B cell (primary cell): ENCODE results near the gene VWA5A. TPM values are rescaled to one million over a fixed set of nuclear protein-coding genes. Genes with fewer than 3 reads are reported as not detected.

Experiments used
- ATAC-seq: fragments of 200-7000 bp; cut with Tn5 transposase; one replicate; pipeline ENCODE4 v1.10.0; 2021; ENCODE audit warnings: low read depth, mild to moderate bottlenecking, moderate number of reproducible peaks, moderate library complexity
- CTCF ChIA-PET: fragments of 350-600 bp; sonication (Branson Sonifier 250); formaldehyde crosslinking; loops from one replicate; lab custom pipeline; 2021; ENCODE audit warnings: antibody characterized with exemption, inconsistent platforms; lab: Charles Lee
- POLR2A ChIA-PET: fragments of 350-600 bp; sonication (Branson Sonifier 250); formaldehyde crosslinking; loops from one replicate; lab custom pipeline; 2021; ENCODE audit warnings: antibody characterized with exemption; lab: Charles Lee
- DNase-seq: peaks from one replicate; pipeline ENCODE4 v3.0.0; 2013
- H2AFZ ChIP-seq: 2 replicates; pipeline ENCODE4 v1.6.1; 2012; ENCODE audit warnings: mild to moderate bottlenecking, low read depth, low read length; ENCODE audit not compliant: insufficient read depth, poor library complexity, severe bottlenecking
- H3K27ac ChIP-seq, 2 donors: 1 replicate in 1 of 2; 2 replicates in 1 of 2; pipeline ENCODE4 v1.5.1; 2012 to 2013; ENCODE audit warnings: low read length in 2 of 2, mild to moderate bottlenecking in 2 of 2, moderate library complexity in 1 of 2
- H3K27me3 ChIP-seq, 4 experiments: fragments of 200-600 bp in 1 of 4; sonication (generic) in 1 of 4; replicated peaks in 1 of 4; 1 replicate in 2 of 4; 2 replicates in 2 of 4; pipeline versions ENCODE4 v1.6.1 to v1.7.0; 2013 to 2016; ENCODE audit warnings: low read length in 3 of 4, mild to moderate bottlenecking in 2 of 4, mixed read lengths in 1 of 4, moderate library complexity in 1 of 4; ENCODE audit not compliant: insufficient read depth in 4 of 4, control insufficient read depth in 3 of 4; ENCODE audit errors: control extremely low read depth in 1 of 4
- H3K36me3 ChIP-seq, 2 experiments: replicated peaks in 1 of 2; 1 replicate in 1 of 2; 2 replicates in 1 of 2; pipeline versions ENCODE4 v1.6.1 to v1.7.1; 2013; ENCODE audit warnings: low read length in 1 of 2; ENCODE audit not compliant: insufficient read depth in 2 of 2, control insufficient read depth in 1 of 2; ENCODE audit errors: control extremely low read depth in 1 of 2, extremely low read depth in 1 of 2
- H3K4me1 ChIP-seq, 2 donors: fragments of 200-600 bp in 1 of 2; sonication (generic) in 1 of 2; 1 replicate in 1 of 2; 2 replicates in 1 of 2; pipeline versions ENCODE4 v1.5.1 to v1.6.1; 2013 to 2017; ENCODE audit warnings: low read length in 2 of 2; ENCODE audit not compliant: control insufficient read depth in 2 of 2, insufficient read depth in 2 of 2
- H3K4me2 ChIP-seq: replicated peaks from 2 replicates; pipeline ENCODE3; 2012; ENCODE audit warnings: mild to moderate bottlenecking, low read depth, low read length; ENCODE audit not compliant: poor library complexity, severe bottlenecking
- H3K4me3 ChIP-seq, 5 experiments: fragments of 200-600 bp in 1 of 5; sonication (generic) in 1 of 5; 1 replicate in 3 of 5; 2 replicates in 2 of 5; pipeline versions ENCODE4 v1.5.1 to v1.7.0; 2011 to 2016; ENCODE audit warnings: low read length in 4 of 5, mild to moderate bottlenecking in 4 of 5, low read depth in 2 of 5, control low read depth in 1 of 5, moderate library complexity in 1 of 5; ENCODE audit not compliant: insufficient read depth in 1 of 5; ENCODE audit errors: control extremely low read depth in 1 of 5, extremely low read depth in 1 of 5
- H3K79me2 ChIP-seq: fragments of 200-600 bp; sonication (generic); one replicate; pipeline ENCODE4 v1.6.0; 2016; ENCODE audit warnings: low read length; ENCODE audit not compliant: control insufficient read depth, insufficient read depth
- H3K9ac ChIP-seq: fragments of 200-600 bp; sonication (generic); 2 replicates; pipeline ENCODE4 v1.6.1; 2017; ENCODE audit warnings: mild to moderate bottlenecking, low read length, moderate library complexity
- H3K9me3 ChIP-seq, 3 donors: one replicate each; pipeline versions ENCODE4 v1.6.1 to v1.7.1; 2013; ENCODE audit warnings: low read length in 2 of 3; ENCODE audit not compliant: control insufficient read depth in 2 of 3, insufficient read depth in 1 of 3; ENCODE audit errors: control extremely low read depth in 1 of 3
- H4K20me1 ChIP-seq: 2 replicates; pipeline ENCODE4 v1.6.0; 2012; ENCODE audit warnings: mild to moderate bottlenecking, low read length; ENCODE audit not compliant: insufficient read depth, control insufficient read depth, poor library complexity, severe bottlenecking
- H3K27ac Mint-ChIP-seq: one replicate; pipeline ENCODE4 v1.8.0; 2021; ENCODE audit warnings: mixed read lengths
- H3K27me3 Mint-ChIP-seq: one replicate; pipeline ENCODE4 v1.8.0; 2021; ENCODE audit warnings: mixed read lengths
- H3K4me1 Mint-ChIP-seq: one replicate; pipeline ENCODE4 v1.8.0; 2021; ENCODE audit warnings: mixed read lengths
- H3K4me3 Mint-ChIP-seq: one replicate; pipeline ENCODE4 v1.8.0; 2021; ENCODE audit warnings: mixed read lengths
- H3K9me3 Mint-ChIP-seq: one replicate; pipeline ENCODE4 v1.8.0; 2022; ENCODE audit warnings: mixed read lengths; ENCODE audit not compliant: insufficient read depth
- CTCF ChIP-seq: fragments of 200-600 bp; IDR thresholded peaks from one replicate; pipeline ENCODE4 v1.8.0; 2022; ENCODE audit warnings: antibody characterized with exemption, mild to moderate bottlenecking
- EZH2 ChIP-seq: IDR thresholded peaks from 2 replicates; pipeline ENCODE4 v1.6.1; 2012; ENCODE audit warnings: borderline replicate concordance, low read depth, mild to moderate bottlenecking, moderate library complexity, low read length; ENCODE audit not compliant: insufficient read depth, poor library complexity, severe bottlenecking
- WGBS: methylation state at CpG from one replicate; pipeline ENCODE4 v1.1.5; 2013; ENCODE audit warnings: missing lambda C conversion rate; ENCODE audit not compliant: insufficient coverage; 5-methylcytosine and 5-hydroxymethylcytosine counted together
- intact Hi-C: fragments of 100-400 bp; cut with micrococcal nuclease; formaldehyde crosslinking; loops from one replicate; pipeline ENCODE4 v1.10.0; 2022
- polyA plus RNA-seq: library from polyadenylated mRNA; depleted of rRNA; stranded (reverse); fragments of >200 nt; gene quantifications from 2 replicates; pipeline ENCODE4 v1.2.3, GENCODE V29; 2012
- total RNA-seq, 2 donors: library from RNA; stranded (reverse); fragments of 120-200 nt in 1 of 2; gene quantifications; 1 replicate in 1 of 2; 2 replicates in 1 of 2; pipeline versions ENCODE4 v1.2.3 to v1.2.4, GENCODE V29; 2013 to 2022

The VWA5A gene
- total and polyA plus RNA-seq, 2 donors (not counting 1 experiment from before 2014, with no cell fraction given), result 4.9 to 6.3 TPM

- H3K9me3 ChIP-seq, result peaks cover 0 to 7% (median 0%) of the 10 kb centered on the region in 3 donors
- no peak overlapping the region for H3K27ac ChIP-seq
- POLR2A ChIA-PET, result no interaction called here
- no peaks in the 10 kb centered on the region for H3K36me3 ChIP-seq
- no peak overlapping the region for H3K27ac Mint-ChIP-seq
- no peak overlapping the region for H3K4me3 Mint-ChIP-seq
- no peaks in the 10 kb centered on the region for H4K20me1 ChIP-seq
- CTCF ChIA-PET, result interaction anchor here (1.1 to 1.7 kb wide), 4 partner anchors 9 to 510 kb away, joined by 3 to 6 read pairs (median 4); no protein-coding TSS in a partner anchor
- H3K27me3 Mint-ChIP-seq, result peaks cover 43% of the 10 kb centered on the region
- H3K4me3 ChIP-seq, result no peak overlapping the region
- peaks cover 0 to 19% (median 6%) of the 10 kb centered on the region in 4 experiments for H3K27me3 ChIP-seq
- H3K9ac ChIP-seq, result no peak overlapping the region
- H3K79me2 ChIP-seq, result no peaks in the 10 kb centered on the region
- WGBS, result 97% methylated on average over 6 of the region's 6 CpGs
- intact Hi-C loops, result no loop called here
- H3K4me1 Mint-ChIP-seq, result peaks cover 16% of the 10 kb centered on the region
- DNase-seq (no peak), ATAC-seq (no peak)
- no peaks in the 10 kb centered on the region for H3K9me3 Mint-ChIP-seq
- peak overlapping the region; percentile 66 for H3K4me2 ChIP-seq
- peak overlapping the region; percentile 61 for H2AFZ ChIP-seq
- TF ChIP-seq CTCF, result no peak
- no peak for TF ChIP-seq EZH2
- peaks cover 22 to 25% of the 10 kb centered on the region in 2 donors for H3K4me1 ChIP-seq
These were observed 39.8 kb upstream of the VWA5A start for GRCh38 chr11:124075492-124075840.

- DNase-seq (peak; percentile 36), ATAC-seq (peak; percentile 31)
- H3K4me2 ChIP-seq, result peak overlapping the region; percentile 66
- WGBS, result 23% methylated on average over 26 of the region's 36 CpGs
- TF ChIP-seq CTCF (no peak), EZH2 (no peak)
- peaks cover 13% of the 10 kb centered on the region for H3K4me1 Mint-ChIP-seq
- peak overlapping the region; percentile 41 for H3K9ac ChIP-seq
- no peak overlapping the region for H3K27ac ChIP-seq
- H3K4me3 Mint-ChIP-seq, result peak overlapping the region; percentile 72
- H3K9me3 Mint-ChIP-seq, result no peaks in the 10 kb centered on the region
- H3K4me1 ChIP-seq, result peaks cover 17 to 19% of the 10 kb centered on the region in 2 donors
- CTCF ChIA-PET, result interaction anchor here (0.9 to 1.7 kb wide), 2 partner anchors 326 to 508 kb away, joined by 5 read pairs; no protein-coding TSS in a partner anchor
- H3K4me3 ChIP-seq, result peak overlapping the region in 4 of 5 experiments; percentile 19 to 42 (median 38)
- H2AFZ ChIP-seq, result peak overlapping the region; percentile 61
- intact Hi-C loops, result no loop called here
- no peaks in the 10 kb centered on the region for H3K79me2 ChIP-seq
- H3K36me3 ChIP-seq, result no peaks in the 10 kb centered on the region
- no peak overlapping the region for H3K27ac Mint-ChIP-seq
- peaks cover 0 to 19% (median 6%) of the 10 kb centered on the region in 4 experiments for H3K27me3 ChIP-seq
- POLR2A ChIA-PET, result no interaction called here
- H4K20me1 ChIP-seq, result no peaks in the 10 kb centered on the region
- peaks cover 45% of the 10 kb centered on the region for H3K27me3 Mint-ChIP-seq
- peaks cover 0 to 7% (median 0%) of the 10 kb centered on the region in 3 donors for H3K9me3 ChIP-seq
These were observed 39.2 kb upstream of the VWA5A start for GRCh38 chr11:124075841-124076651.
